Adrenal gland (tissue), 5 donors: ENCODE data around the gene SMCHD1.

Experiments
- CTCF ChIP-seq, 6 experiments: fragments of 450-650 bp in 4 of 6; fragments of 200-600 bp in 2 of 6; sonication (generic) in 1 of 6; IDR thresholded peaks; 1 replicate in 5 of 6; 2 replicates in 1 of 6; pipeline versions ENCODE4 v1.5.1 to v1.8.0; 2016 to 2021; ENCODE audit warnings: antibody characterized with exemption in 6 of 6, mild to moderate bottlenecking in 2 of 6, moderate library complexity in 1 of 6
- POLR2A ChIP-seq, 2 donors: fragments of 450-650 bp; IDR thresholded peaks; one replicate each; pipeline ENCODE4 v1.6.1; 2017; ENCODE audit warnings: antibody characterized with exemption in 2 of 2, mild to moderate bottlenecking in 2 of 2, moderate library complexity in 1 of 2
- donor health status: DM: no; HTN: no; CAD: no.

- TF ChIP-seq CTCF (IDR thresholded peaks at IDR 0.05) = no peak
- TF ChIP-seq POLR2A (IDR thresholded peaks at IDR 0.05) = no peak
Measured at GRCh38 chr18:2642771-2643170, 12.8 kb upstream of the SMCHD1 start.
